PFSK-1 (cell line): Measurements from ENCODE around the gene CALCOCO1.

Experiments used
- FOXP2 ChIP-seq: optimal IDR thresholded peaks from 2 replicates; pipeline ENCODE3; 2011; ENCODE audit warnings: borderline replicate concordance, control low read depth, inconsistent platforms; ENCODE audit not compliant: insufficient read depth; ENCODE audit errors: extremely low read length, extremely low read depth
- POLR2AphosphoS5 ChIP-seq: IDR thresholded peaks from 2 replicates; pipeline ENCODE4 v1.6.1; 2012; ENCODE audit warnings: low read depth, mild to moderate bottlenecking, control low read depth, low read length, moderate library complexity
- SIN3A ChIP-seq: IDR thresholded peaks from 2 replicates; pipeline ENCODE4 v1.6.1; 2012; ENCODE audit warnings: mild to moderate bottlenecking, low read length, moderate library complexity, borderline replicate concordance; ENCODE audit not compliant: insufficient read depth
- TAF1 ChIP-seq: IDR thresholded peaks from 2 replicates; pipeline ENCODE4 v1.6.1; 2012; ENCODE audit warnings: low read length, control low read depth, borderline replicate concordance; ENCODE audit not compliant: insufficient read depth
- TF ChIP-seq, protein P1 (sequence below), 2 experiments: IDR thresholded peaks; 2 replicates each; pipeline versions ENCODE4 v1.6.1 to v1.8.0; 2011 to 2012; ENCODE audit warnings: low read depth in 2 of 2, low read length in 2 of 2, control low read depth in 1 of 2, inconsistent platforms in 1 of 2, mild to moderate bottlenecking in 1 of 2, moderate library complexity in 1 of 2; ENCODE audit not compliant: insufficient read depth in 1 of 2

DNA sequence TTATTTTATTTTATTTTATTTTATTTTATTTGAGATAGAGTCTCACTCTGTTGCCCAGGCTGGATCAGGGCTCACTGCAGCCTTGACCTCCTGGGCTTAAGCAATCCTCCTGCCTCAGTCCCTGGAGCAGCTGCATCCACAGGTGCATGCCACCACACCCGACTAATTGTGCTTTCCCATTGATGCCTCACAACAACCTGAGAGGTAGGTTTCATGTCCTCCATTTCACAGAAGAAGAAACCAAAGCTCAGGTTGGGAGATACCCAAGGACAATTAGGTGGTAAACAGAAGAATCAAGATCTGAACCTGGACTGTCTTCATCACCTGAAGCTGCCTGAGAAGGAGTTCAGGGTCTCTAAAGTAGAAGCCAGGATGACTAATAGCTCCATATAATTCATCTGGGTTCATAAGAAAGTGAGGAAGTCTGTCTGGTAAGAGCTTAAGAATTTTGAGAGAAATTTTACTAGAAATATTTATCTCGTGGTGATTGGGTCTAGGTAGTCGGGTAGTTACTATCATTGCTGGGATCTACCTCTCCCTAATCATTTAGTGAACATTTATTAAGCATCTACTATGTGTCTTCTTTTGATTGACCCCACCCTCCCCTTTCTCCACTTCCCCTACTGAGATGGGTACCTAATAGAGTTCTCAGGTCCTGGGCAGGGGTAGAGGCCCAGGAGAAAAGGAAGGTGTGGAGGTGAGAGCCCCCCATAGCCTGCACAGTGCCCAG is 28.1 kb downstream of the CALCOCO1 start:
- TF ChIP-seq, protein P1, sequence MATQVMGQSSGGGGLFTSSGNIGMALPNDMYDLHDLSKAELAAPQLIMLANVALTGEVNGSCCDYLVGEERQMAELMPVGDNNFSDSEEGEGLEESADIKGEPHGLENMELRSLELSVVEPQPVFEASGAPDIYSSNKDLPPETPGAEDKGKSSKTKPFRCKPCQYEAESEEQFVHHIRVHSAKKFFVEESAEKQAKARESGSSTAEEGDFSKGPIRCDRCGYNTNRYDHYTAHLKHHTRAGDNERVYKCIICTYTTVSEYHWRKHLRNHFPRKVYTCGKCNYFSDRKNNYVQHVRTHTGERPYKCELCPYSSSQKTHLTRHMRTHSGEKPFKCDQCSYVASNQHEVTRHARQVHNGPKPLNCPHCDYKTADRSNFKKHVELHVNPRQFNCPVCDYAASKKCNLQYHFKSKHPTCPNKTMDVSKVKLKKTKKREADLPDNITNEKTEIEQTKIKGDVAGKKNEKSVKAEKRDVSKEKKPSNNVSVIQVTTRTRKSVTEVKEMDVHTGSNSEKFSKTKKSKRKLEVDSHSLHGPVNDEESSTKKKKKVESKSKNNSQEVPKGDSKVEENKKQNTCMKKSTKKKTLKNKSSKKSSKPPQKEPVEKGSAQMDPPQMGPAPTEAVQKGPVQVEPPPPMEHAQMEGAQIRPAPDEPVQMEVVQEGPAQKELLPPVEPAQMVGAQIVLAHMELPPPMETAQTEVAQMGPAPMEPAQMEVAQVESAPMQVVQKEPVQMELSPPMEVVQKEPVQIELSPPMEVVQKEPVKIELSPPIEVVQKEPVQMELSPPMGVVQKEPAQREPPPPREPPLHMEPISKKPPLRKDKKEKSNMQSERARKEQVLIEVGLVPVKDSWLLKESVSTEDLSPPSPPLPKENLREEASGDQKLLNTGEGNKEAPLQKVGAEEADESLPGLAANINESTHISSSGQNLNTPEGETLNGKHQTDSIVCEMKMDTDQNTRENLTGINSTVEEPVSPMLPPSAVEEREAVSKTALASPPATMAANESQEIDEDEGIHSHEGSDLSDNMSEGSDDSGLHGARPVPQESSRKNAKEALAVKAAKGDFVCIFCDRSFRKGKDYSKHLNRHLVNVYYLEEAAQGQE (IDR thresholded peaks at IDR 0.05; ENCODE audit: insufficient read depth in 1 of 2, low read depth in 2 of 2, low read length in 2 of 2) = no peak
- no peak for TF ChIP-seq POLR2AphosphoS5
- TF ChIP-seq SIN3A = no peak
- no peak for TF ChIP-seq TAF1
- no peak for TF ChIP-seq FOXP2
